22Rv1 (cell line): ENCODE data around the gene ADGRB3.

Experiments
- H3K27ac ChIP-seq: fragments of 450-650 bp; 2 replicates; pipeline ENCODE4 v1.5.1; 2017
- ZFX ChIP-seq: fragments of 450-650 bp; IDR thresholded peaks from 2 replicates; pipeline ENCODE4 v1.6.1; 2017; ENCODE audit warnings: antibody characterized with exemption, borderline replicate concordance
- TF ChIP-seq, protein P1 (sequence below): fragments of 450-650 bp; IDR thresholded peaks from 2 replicates; pipeline ENCODE4 v1.5.1; 2017; ENCODE audit warnings: mild to moderate bottlenecking

ADGRB3 gene

DNA sequence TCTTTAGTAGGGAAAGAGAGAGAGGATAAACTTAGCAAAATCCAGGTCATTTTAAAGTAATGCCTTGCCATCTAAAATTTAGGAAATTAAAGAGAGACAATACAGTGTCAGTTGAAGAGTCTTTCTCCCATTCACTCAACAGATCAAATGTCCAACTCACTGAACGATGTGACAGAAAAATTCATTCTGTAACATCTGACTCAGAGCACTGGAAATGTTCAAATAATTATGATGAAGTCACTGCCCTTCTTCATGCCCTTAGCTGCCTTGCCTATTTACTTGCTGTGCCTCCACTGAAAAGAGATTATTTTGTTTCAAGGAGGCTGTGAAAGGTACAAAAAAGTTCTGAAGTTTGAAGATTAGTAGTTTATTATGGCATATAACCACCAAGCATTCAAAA, 434.8 kb downstream of the ADGRB3 start:
- TF ChIP-seq, protein P1, sequence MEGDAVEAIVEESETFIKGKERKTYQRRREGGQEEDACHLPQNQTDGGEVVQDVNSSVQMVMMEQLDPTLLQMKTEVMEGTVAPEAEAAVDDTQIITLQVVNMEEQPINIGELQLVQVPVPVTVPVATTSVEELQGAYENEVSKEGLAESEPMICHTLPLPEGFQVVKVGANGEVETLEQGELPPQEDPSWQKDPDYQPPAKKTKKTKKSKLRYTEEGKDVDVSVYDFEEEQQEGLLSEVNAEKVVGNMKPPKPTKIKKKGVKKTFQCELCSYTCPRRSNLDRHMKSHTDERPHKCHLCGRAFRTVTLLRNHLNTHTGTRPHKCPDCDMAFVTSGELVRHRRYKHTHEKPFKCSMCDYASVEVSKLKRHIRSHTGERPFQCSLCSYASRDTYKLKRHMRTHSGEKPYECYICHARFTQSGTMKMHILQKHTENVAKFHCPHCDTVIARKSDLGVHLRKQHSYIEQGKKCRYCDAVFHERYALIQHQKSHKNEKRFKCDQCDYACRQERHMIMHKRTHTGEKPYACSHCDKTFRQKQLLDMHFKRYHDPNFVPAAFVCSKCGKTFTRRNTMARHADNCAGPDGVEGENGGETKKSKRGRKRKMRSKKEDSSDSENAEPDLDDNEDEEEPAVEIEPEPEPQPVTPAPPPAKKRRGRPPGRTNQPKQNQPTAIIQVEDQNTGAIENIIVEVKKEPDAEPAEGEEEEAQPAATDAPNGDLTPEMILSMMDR: no peak
- no peak for TF ChIP-seq ZFX

DNA sequence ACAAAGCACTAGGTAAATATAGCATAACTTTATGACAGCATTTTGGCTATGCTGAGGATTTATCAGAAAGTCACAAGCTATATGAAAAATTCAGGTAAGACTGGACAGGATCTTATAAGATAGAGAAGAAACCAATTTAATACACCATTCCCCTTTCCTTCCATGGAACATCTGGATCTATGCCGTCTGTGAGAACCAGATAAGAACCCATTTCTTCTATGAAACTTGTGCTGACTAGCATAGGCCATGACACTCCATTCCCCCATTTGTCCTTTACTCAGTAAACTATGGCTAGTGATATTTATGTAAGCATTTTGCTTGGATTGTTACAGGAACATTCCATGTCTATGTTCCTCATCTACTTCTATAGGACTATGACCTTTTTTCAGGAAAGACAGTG, 437.7 kb downstream of the ADGRB3 start:
- no peak overlapping the region for H3K27ac ChIP-seq
- TF ChIP-seq ZFX: no peak
- TF ChIP-seq, protein P1: no peak

More for the DNA sequence above, 434.8 kb downstream of the ADGRB3 start:
- no peak overlapping the region for H3K27ac ChIP-seq

DNA sequence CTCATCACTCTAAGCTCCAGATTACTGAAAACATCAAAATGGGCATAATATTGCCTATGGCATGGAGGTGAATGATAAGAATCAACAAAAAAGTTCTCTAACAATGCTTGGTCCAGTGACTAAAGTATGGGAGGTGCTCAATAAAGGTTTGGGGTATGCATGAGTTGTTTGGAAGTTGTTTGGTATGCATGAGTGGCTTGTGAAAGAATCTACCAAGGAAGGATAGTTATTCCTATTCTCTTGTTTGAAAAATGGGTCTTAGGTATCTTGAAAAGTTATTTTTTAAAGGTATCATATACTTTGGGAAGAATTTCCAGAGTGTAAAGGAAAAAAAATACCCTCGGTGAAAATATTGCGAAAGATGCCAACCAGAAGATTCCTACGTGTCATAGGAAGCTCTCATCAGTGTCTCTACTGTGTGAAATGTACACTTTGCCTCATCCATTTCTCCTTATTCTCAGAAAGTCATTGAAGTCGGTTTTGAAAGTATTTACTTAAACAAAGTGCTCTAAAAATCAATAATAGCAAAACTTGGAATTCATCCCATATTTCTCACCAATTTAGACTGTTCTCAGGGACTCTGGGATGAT, 449.8 kb downstream of the ADGRB3 start:
- TF ChIP-seq, protein P1: no peak
- no peak for TF ChIP-seq ZFX
- no peak overlapping the region for H3K27ac ChIP-seq

DNA sequence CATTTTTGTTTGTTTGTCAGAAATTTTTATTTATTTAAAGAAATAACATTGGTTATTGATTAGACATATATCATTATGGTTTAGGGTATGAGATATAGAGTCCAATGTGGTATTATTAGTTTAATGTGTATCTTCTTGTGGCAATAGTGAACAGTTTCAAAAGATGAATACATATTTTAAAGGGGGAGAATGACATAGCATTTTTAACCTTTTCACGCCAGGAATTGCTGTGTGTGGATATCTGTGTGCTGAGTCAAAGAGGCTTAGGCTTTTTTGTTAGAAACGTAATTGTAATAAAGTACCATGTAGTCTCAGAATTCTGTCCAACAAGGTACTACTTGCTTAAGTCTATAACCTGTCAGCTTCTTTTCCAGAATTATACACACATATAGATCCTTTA, 451.6 kb downstream of the ADGRB3 start:
- H3K27ac ChIP-seq: no peak overlapping the region
- TF ChIP-seq, protein P1: no peak
- no peak for TF ChIP-seq ZFX

DNA sequence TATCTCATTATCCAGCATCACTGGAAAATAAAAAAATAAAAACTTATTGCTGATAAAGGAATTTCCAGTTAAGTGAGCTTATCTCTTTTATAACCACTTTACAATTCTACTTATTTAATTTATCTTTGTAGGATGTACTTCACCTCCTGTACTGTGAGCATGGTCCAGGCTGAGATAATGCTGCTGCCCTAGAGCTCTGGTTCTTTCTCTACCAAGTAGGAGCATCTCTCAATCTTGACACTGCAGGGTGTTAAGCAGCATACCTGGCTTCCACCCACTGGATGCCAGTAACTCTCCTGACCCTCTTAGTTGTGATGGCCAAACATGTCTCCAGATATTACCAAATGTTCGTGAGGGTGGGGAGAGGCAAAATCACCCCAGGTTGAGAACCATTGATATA, 454.5 kb downstream of the ADGRB3 start:
- no peak overlapping the region for H3K27ac ChIP-seq
- TF ChIP-seq, protein P1: no peak
- no peak for TF ChIP-seq ZFX

DNA sequence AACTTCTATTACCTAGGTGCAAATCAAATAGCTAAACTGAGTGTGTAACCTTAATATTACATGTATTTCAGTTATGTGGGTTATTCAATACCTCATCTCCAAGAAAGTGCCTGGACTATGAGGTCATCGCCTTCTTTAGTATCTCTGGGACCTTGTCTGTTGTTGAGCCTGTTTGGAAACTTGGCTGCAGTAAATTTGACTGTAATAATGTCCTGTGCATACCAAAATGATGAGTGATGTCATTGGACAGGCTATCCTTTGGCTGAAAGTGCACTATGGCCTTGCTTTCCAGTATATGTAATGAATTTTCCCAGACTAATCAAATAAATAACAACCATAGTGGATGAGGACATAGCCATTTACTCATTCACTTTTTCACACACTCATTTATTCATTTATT, 455.1 kb downstream of the ADGRB3 start:
- H3K27ac ChIP-seq: no peak overlapping the region
- TF ChIP-seq ZFX: no peak
- TF ChIP-seq, protein P1: no peak

DNA sequence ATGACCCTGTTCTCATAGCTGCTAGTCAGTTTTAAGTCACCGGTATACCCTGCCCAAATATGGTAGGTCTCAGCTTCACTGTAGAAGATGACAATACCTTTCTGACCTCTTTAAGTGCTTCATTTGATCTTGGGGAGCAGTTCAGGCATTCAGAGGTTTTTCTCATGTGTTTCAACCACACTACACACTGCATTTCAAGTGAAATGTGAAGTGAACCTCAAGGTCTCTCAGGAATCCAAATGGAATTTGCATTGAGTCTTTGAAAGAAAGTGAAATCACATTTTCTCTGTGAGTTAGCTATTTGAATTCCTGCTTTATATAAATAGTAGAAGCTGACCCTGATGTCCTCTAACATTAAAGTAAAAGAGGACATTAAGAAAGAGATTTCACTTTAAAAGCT, 461.6 kb downstream of the ADGRB3 start:
- TF ChIP-seq, protein P1: no peak
- TF ChIP-seq ZFX: no peak
- no peak overlapping the region for H3K27ac ChIP-seq
